GM12801 (cell line): ENCODE results near the gene FHAD1.

Experiments
- CTCF ChIP-seq: IDR thresholded peaks from one replicate; pipeline ENCODE4 v1.5.1; 2011; ENCODE audit warnings: control low read depth; ENCODE audit not compliant: insufficient read length; ENCODE audit errors: extremely low read depth

FHAD1 gene

DNA sequence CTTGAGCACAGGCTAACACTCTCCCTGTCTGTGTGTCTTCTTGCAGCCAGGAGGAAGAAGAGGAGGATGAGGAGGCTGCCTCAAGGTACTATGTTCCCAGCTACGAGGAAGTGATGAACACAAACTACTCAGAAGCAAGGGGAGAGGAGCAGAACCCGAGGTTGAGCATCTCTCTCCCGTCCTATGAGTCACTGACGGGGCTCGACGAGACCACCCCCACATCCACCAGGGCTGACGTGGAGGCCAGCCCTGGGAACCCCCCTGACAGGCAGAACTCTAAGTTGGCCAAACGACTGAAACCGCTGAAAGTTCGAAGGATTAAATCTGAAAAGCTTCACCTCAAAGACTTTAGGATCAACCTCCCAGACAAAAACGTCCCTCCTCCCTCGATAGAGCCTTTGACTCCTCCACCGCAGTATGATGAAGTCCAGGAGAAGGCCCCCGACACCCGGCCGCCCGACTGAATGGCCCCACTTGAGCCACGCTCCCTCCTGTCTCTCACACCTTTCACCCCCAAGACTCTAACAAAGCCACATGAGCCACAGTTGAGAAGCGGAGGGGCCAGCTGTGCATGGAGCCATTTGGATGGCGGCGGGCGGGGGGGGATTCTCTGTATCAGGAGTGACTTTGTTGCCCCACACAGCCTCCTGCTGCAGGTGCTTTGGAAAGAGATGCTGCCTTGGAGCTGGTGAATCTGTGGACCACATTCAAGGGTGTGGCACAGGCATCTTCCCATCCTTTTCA, 27.6 kb upstream of the FHAD1 start:
- TF ChIP-seq CTCF: no peak

DNA sequence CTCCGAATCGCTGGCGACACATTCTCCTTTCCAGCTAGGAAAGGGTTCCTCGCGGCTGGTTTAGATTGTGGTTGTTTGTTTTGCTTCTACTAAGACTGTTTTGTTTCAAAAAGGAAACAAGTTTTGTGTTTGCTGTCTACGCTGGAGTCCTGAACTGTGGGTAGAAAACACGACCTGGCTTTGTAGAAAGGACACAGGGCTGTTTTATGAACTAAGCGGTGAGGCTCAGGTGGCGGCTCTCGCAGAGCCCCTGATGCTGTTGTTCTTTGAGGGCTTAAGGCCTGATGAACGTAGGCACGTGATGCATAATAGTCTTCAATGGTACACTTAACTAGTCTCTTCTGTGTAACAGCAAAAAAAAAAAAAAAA, 27.0 kb upstream of the FHAD1 start:
- no peak for TF ChIP-seq CTCF

DNA sequence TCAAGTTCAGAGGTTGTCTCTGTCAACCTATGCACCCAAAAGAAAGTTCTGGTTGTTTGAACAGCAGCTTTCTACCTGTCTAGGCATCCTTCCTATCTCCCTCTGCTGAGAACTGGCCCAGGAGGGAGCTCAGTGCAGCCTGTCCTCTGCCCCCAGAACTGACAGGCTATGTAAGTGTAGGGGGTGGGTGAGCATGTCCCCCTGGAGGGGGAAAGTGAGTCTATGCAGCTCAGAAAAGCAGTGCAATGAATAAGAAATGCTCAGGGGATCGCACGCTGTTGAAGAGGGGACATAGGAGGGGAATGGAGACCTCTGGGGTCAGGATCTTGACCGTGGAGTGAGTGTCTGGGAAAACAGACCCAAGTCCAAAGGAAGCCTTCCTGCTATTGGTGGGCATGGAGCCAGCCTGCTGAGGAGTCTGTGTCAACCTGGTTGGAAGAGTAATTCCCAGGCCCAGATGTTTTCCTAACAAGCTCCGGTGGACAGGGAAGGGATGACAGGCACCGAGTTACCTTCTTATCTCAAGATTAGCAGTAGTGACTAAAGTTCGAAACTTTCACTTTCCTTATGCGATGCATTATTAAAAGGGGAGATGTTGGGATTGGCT, 26.1 kb upstream of the FHAD1 start:
- TF ChIP-seq CTCF: no peak

DNA sequence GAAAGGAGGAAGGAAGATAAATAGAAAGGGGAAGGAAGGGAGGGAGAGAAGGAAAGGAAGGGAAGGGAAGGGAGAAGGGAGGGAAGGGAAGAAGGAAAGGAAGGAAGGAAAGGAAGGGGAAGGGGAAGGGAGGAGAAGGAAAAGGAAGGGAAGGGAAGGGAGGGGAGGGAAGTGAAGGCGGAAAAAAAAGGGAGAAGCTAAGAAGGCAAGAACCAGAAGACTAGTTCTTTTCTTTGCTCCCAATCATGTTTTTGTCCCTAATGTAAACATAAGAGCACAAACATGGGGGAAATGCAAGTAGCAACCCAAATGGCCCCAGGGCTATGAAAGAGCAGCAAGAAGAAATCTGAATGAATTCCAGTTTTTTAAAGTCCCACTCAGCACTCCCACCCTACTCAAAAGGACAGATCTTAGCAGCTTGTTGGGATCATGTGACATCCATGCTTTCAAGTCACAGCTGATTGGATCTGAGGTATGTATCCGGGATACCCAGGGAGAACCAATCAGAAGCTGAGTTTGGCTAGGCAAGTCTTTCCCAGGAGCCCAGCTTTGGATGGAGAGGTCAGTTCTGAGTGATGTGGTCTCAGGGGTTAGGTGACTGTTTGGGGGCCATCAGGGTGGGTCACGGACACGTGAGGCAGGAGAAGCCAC, 24.2 kb upstream of the FHAD1 start:
- TF ChIP-seq CTCF: no peak

- no peak for TF ChIP-seq CTCF
Measured at GRCh38 chr1:15224259-15224869, 22.7 kb upstream of the FHAD1 start.

GRCh38 chr1:15224974-15225373, 22.0 kb upstream of the FHAD1 start:
- no peak for TF ChIP-seq CTCF

DNA sequence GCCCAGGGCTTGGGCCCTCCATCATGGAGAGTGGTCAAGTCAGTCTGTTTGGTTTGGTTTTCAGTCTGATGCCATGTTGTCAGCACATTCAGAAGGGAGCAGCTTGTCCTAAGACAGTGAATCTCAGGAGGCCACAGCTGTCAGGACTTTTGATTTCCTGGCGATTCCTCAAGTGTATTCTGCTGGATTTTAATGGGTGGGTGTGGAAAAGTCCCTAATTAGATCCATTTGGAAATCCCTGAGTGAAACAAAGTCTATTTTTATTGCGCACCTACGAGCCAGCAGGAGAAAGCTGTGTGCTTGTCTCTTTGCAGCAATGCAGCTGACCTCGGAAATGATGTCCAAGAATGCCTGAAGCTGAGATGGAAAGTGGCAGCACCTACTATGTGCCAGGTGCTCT, 21.6 kb upstream of the FHAD1 start:
- TF ChIP-seq CTCF: no peak
